ENCODE results near the gene SERPIND1.
"Not testable (repeated sequence)": the region's sequence is repeated elsewhere in the genome, so short reads cannot be mapped to it uniquely, and the experiment has no call there.

SERPIND1 gene

DNA sequence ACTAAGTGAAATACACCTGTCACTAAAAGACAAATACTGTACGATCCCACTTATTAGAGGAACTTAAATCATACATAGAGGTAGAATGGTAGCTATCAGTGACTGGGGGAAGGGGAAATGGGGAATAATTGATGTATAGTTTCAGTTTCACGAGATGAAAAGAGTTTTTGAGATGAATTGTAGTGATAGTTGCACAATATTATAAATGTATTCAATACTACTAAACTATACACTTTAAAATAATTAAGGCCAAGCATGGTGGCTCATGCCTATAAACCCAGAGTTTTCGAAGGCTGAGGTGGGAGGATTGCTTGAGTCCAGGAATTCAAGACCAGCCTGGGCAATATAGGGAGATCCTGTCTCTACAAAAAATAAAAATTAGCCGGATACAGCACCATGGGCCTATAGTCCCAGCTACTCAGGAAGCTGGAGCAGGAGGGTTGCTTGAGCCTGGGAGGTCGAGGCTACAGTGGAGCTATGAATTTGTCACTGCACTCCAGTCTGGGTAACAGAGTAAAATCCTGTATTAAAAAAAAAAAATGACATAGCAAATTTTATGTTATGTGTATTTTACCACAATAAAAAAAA is 40.4 kb downstream of the SERPIND1 start:
- DNase-seq (ENCODE audit: low read depth in 2 of 2): no peak

DNA sequence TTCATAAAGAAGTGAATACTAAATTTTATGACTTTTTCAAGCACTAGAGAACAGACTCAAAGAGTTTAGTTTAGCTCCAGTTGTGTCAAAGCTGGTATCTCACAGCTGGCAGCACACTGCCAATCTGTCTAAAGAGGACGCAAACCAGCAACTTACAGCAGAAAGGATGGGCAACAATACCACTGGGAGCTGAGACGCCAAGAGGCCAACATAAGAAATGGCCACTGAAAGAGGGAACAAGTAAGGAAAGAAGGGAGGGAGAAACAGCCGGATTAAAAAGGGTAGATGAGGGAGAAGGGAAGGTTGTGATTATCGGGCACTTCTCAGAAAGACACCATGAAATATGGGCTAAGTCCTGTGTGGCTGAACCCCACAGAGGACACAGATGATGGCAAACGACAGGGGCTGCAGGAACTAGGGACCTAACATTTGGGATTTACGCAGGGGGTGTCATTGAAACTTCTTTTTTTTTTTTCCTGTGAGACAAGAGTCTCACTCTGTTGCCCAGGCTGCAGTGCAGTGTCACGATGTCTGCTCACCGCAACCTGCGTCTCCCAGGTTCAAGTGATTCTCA is 41.7 kb downstream of the SERPIND1 start:
- DNase-seq (ENCODE audit: low read depth in 2 of 2): no peak

DNA sequence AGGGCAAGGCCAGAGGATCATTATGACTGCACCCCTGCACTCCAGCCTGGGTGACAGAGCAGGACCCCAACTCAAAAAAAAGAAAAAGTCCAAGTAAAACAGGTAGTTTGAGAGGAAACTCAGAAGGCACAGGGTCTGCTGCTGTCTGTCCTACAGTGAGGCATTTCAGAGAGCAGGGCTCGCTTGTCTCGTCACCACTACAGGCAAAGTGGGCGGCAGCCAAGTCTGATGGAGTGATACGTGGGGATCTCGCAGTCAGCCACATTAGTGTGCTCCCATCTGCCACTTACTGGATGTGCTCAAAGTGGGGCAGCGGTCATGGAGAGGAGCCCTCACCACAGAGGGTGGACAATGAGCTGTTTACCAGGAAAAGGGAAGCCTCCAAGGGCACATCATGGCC is 42.6 kb downstream of the SERPIND1 start:
- no peak for DNase-seq (ENCODE audit: low read depth in 2 of 2)

DNA sequence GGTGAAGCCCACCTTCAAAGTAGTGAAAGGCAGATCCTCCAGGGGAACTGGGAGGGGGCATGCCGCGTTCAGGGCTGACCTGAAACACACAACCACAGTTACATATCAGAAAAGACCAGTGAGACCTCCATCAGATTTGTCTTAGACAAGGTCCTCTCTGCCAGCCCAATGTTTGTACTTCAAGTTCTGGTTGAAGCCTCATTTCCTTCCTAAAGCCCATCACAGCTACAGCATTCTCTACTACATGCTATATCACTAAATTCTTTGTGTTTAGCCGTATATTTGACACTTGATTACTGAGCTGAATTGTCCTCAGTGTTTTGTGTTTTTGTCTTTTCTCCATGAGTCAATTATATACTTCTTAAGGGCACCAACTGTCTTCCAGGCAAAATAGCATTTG is 44.6 kb downstream of the SERPIND1 start:
- DNase-seq (ENCODE audit: low read depth in 2 of 2): no peak

DNA sequence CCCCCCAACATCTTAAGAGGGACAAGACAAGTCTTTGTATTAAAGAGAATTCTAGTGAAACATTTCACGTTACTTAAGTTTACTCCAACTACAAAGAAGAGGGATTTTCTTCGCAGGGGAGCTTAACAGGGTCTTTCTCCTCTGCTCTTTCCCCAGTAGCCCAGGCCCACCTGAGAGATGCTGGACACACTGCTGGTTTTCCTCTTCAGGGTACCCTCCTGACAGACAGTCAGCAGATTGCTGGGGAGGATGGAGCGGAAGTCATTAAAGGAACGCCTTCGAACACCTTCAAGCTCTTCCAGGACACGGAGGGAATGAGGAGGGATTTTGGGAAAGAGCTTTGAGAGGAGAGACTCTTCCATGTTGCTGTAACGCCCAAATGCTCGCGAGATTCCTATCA is 45.6 kb downstream of the SERPIND1 start:
- DNase-seq (ENCODE audit: low read depth in 2 of 2): no peak

DNA sequence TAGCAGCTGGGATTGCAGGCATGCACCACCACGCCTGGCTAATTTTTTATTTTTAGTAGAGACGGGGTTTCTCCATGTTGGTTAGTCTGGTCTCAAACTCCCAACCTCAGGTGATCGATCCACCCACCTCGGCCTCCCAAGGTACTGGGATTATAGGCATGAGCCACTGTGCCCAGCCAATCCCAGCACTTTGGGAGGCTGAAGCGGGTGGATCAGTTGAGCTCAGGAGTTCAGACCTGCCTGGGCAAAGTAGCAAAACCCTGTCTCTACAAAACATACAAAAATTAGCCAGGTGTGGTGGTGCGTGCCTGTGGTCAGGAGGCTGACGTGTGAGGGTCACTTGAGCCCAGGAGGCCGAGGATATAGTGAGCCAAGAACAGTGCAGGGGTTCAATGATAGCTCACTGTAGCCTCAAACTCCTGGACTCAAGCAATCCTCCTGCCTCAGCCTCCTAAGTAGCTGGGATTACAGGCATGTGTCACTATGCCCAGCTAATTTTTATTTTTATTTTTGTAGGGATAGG is 47.9 kb downstream of the SERPIND1 start:
- not testable (repeated sequence) for DNase-seq (ENCODE audit: low read depth in 2 of 2)

DNA sequence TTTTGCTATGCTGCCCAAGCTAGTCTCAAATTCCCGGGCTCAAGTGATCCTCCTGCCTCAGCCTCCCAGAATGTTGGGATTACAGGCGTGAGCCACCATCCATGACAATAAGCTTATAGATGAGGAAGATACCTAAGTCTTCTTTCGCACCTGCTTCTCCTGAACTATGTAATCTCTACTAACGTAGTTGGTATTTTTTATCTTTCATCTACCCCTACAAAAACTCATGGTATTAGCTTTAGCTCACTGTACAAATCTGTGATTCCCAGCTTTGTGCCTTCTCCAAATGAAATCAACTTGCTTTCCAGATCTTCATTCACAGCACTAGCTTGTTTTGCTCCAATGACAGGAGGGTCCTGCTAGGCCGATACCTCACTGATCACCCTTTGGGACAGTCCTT is 48.3 kb downstream of the SERPIND1 start:
- DNase-seq (ENCODE audit: low read depth in 2 of 2): no peak

DNA sequence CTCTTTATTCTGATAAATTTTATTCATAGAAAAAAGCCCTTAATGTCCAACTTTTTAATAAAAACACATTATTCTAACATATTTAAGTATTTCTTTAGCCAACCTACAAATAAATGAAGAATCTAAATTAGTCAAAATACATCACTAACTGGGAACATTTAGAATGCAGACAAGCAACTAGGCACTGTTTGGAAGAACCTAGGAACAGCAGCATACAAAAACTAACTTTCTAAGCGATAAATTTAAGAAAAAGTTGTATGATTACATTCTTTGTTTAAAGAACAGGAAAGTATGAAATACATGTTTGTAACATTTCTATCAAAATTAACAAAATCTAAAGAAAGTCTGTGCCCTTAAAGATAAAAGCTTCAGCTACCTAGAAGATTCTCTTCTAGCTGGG is 49.4 kb downstream of the SERPIND1 start:
- no peak for DNase-seq (ENCODE audit: low read depth in 2 of 2)

DNA sequence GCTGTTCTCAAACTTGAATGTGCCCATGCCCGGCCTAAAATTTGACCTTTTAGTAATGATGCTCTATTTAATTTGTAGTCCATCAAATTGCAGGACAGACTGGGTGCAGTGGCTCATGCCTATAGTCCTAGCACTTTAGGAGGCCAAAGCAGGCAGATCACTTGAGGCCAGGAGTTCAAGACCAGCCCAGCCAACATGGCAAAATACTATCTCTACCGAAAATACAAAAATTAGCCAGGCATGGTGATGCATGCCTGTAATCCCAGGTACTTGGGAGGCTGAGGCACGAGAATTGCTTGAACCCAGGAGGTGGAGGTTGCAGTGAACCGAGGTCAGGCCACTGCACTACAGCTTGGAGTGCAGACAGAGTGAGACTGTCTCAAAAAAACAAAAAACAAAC is 51.3 kb downstream of the SERPIND1 start:
- not testable (repeated sequence) for DNase-seq (ENCODE audit: low read depth in 2 of 2)

DNA sequence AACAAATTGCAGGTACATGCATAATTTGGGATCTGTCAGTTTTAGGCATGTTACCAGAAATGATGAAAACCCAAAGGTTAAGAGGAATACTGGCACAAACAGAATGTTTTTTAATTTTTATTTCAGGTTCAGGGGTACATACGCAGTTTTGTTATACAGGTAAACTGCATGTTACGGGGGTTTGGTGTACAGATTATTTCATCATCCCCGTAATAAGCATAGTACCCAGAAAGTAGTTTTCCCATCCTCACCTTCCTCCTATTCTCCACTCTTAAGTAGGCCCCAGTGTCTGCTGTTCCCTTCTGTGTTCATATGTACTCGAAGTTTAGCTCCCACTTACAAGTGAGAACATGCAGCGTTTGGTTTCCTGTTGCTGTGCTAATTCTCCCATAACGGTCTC is 51.7 kb downstream of the SERPIND1 start:
- no peak for DNase-seq (ENCODE audit: low read depth in 2 of 2)

DNA sequence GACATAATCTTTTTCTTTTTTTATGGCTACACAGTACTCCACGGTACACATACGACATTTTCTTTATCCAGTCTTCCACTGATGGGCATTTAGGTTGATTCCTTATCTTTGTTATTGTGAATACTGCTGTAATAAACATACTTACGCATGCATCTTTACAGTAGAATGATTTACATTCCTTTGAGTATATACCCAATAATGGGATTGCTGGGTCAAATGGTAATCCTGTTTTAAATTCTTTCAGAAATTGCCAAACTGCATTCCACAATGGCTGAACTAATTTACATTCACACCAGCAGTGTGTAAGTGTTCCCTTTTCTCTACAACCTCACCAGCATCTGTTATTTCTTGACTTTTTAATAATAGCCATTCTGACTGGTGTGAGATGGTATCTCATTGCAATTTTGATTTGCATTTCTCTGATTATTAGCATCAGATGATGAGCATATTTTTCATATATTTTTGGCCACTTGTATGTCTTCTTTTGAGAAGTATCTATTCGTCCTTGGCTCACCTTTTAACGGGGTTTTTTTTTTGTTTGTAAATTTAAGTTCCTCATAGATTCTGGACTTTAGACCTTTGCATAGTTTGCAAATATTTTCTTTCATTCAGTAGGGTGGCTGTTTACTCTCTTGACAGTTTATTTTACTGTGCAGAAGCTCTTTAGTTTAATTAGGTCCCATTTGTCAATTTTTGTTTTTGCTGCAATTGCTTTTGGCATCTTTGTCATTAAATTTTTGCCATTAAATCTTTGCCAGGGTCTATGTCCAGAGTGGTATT is 52.6 kb downstream of the SERPIND1 start:
- DNase-seq (ENCODE audit: low read depth in 2 of 2): not testable (repeated sequence)

DNA sequence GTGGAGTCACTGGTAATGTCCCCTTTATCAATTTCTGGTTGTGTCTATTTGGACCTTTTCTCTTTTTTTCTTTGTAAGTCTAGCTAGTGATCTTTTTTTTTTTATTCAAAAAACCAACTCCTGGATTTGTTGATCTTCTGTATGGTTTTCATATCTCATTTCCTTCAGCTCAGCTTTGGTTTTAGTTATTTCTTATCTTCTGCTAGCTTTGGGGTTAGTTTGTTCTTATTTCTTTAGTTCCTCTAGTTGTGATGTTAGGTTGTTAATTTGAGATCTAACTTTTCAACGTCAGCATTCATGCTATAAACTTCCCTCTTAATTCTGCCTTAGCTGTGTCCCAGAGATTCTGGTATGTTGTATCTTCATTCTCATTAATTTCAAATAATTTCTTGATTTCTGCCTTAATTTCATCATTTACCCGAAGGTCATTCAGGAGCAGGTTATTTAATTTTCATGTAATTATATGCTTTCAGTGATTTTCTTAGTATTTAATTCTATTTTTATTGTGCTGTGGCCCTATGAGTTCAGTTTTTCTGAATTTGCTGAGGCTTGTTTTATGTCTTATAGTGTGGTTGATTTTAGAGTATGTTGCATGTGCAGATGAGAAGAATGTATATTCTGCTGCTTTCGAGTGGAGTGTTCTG is 55.7 kb downstream of the SERPIND1 start:
- DNase-seq (ENCODE audit: low read depth in 2 of 2): no peak

DNA sequence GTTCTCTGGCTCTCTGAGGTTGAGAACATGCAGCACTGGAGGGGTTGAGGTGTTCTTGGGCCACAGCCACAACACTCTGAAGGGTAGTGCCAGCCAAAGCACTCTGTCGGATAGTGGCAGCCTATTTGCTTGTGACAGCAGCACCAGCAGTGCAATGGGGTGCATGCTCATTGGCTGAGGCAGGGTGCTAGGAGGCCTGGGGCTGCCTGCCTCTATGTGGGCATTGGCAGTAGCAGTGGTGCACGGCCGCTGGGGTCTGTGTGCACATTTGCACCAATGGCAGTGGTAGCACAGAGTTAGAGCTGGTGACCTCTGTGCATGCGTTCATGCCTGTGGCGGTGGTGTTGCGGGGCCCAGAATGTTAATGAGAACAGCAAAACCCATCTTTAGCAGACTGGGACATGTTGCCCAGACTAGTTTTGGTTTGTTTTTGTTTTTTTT is 59.3 kb downstream of the SERPIND1 start:
- DNase-seq (ENCODE audit: low read depth in 2 of 2): no peak

DNA sequence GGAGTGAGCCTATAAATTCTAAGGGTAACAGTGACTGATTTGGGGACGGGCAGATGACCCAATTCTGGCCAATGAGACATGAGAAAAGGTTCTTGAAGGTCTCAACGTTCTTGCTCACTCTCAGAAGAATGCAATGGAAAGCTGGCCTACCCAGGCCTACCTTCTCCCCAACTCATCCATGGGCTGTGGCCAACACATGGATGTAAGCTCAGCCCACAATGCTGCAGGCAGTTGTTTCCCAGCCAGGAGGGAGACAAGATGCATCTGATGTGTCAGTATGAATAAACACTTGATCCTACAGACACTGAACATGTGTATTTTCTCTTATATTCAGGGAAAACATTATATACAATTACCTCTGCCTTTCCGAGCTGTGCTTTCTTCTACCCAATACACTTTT is 60.3 kb downstream of the SERPIND1 start:
- no peak for DNase-seq (ENCODE audit: low read depth in 2 of 2)

DNA sequence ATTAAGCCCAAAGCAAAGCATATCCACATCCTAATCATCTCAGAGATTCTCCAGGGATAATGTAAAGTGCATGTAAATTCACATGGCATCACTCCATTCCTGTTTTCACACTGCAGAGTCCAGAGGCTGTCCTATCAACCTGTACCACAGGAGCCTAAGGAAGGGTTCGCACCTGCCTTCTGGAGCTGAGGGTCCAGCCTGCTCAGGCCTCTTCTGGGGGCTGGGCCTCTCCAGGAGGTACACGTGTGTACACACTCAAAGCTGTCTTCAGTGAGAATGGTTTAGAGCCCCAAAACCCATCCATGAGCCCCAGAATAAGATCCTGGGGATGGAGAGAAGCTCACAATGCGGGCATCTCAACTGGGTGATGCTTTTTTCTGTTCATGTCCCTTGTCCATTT is 60.8 kb downstream of the SERPIND1 start:
- no peak for DNase-seq (ENCODE audit: low read depth in 2 of 2)

Data from stimulated activated CD8-positive, alpha-beta memory T cell treated with anti-CD3 and anti-CD28 coated beads, Interleukin-15, amount 100 ng/mL, for 4 hours (primary cell).